HCT116 (cell line): Measurements from ENCODE around the gene ZNF800. TPM values are rescaled to one million over a fixed set of nuclear protein-coding genes. Genes with fewer than 3 reads are reported as not detected.

Experiments used
- ATAC-seq: fragments of 200-7000 bp; cut with Tn5 transposase; 2 replicates; pipeline ENCODE4 v1.9.1; 2020; ENCODE audit warnings: mild to moderate bottlenecking, moderate library complexity
- BruUV-seq: library from RNA; stranded (reverse); fragments of 400-500 nt; replicated peaks from 2 replicates; lab custom pipeline; 2021; lab: Mats Ljungman, UMichigan
- CTCF ChIA-PET: fragments of 300-600 bp; sonication (Branson Sonifier 250); formaldehyde crosslinking; loops from one replicate; lab custom pipeline; 2021; ENCODE audit warnings: antibody characterized with exemption; lab: Charles Lee
- POLR2A ChIA-PET: fragments of 300-600, 350-600 bp; sonication (Branson Sonifier 250); formaldehyde crosslinking; loops from one replicate; lab custom pipeline; 2021; ENCODE audit warnings: antibody characterized with exemption; lab: Charles Lee
- RAD21 ChIA-PET, 2 experiments: fragments of 300-600 bp; sonication (Branson Sonifier 250); formaldehyde crosslinking; loops; one replicate each; lab custom pipeline; 2023; ENCODE audit warnings: low total read pairs in 2 of 2; ENCODE audit not compliant: uncharacterized antibody in 2 of 2, unreplicated experiment in 2 of 2, low non-redundant PET in 1 of 2; lab: Charles Lee
- DNase-seq: peaks from one replicate; pipeline ENCODE4 v3.0.0-alpha.2; 2010; ENCODE audit warnings: low read depth, low spot score
- H2AFZ ChIP-seq: fragments of 200-600 bp; shearing (Covaris generic), sonication (generic); 2 replicates; pipeline ENCODE4 v1.6.1; 2017; ENCODE audit warnings: low read depth, mixed run types, mixed read lengths, antibody characterized with exemption, low read length; ENCODE audit not compliant: poor library complexity, severe bottlenecking
- H3K27ac ChIP-seq: 2 replicates; pipeline ENCODE4 v1.5.1; 2012; ENCODE audit warnings: low read depth, low read length
- H3K27me3 ChIP-seq: fragments of 200-600 bp; sonication (generic); 2 replicates; pipeline ENCODE4 v1.6.1; 2016; ENCODE audit warnings: mixed run types, low read length, mixed read lengths; ENCODE audit not compliant: insufficient read depth
- H3K36me3 ChIP-seq, 2 experiments: fragments of 200-500 bp in 1 of 2; fragments of 200-600 bp in 1 of 2; sonication (Bioruptor generic) in 1 of 2; sonication (generic) in 1 of 2; 2 replicates each; pipeline versions ENCODE4 v1.5.1 to v1.6.1; 2014 to 2016; ENCODE audit warnings: low read length in 2 of 2, inconsistent platforms in 1 of 2, mixed read lengths in 1 of 2, mixed run types in 1 of 2; ENCODE audit not compliant: insufficient read depth in 2 of 2, control insufficient read depth in 1 of 2
- H3K4me1 ChIP-seq, 2 experiments: fragments of 200-600 bp in 1 of 2; sonication (generic) in 1 of 2; 2 replicates each; pipeline versions ENCODE4 v1.5.1 to v1.6.1; 2012 to 2017; ENCODE audit warnings: low read length in 2 of 2, inconsistent platforms in 1 of 2, mild to moderate bottlenecking in 1 of 2, mixed read lengths in 1 of 2, mixed run types in 1 of 2, moderate library complexity in 1 of 2; ENCODE audit not compliant: insufficient read depth in 2 of 2, control insufficient read depth in 1 of 2
- H3K4me2 ChIP-seq: fragments of 200-600 bp; sonication (generic); 2 replicates; pipeline ENCODE4 v1.6.1; 2017; ENCODE audit warnings: mixed run types, low read length, mixed read lengths
- H3K4me3 ChIP-seq, 2 experiments: fragments of 200-600 bp in 1 of 2; sonication (generic) in 1 of 2; replicated peaks in 1 of 2; 2 replicates each; pipeline ENCODE4 v1.5.1; 2011 to 2016; ENCODE audit warnings: low read length in 2 of 2, control low read depth in 1 of 2, low read depth in 1 of 2, mild to moderate bottlenecking in 1 of 2, mixed read lengths in 1 of 2, mixed run types in 1 of 2
- H3K79me2 ChIP-seq: fragments of 200-600 bp; sonication (generic); 2 replicates; pipeline ENCODE4 v1.6.1; 2017; ENCODE audit warnings: mild to moderate bottlenecking, mixed run types, low read length, moderate library complexity, mixed read lengths; ENCODE audit not compliant: insufficient read depth
- H3K9ac ChIP-seq: fragments of 200-600 bp; sonication (generic); 2 replicates; pipeline ENCODE4 v1.6.1; 2016; ENCODE audit warnings: low read length, mixed read lengths
- H3K9me2 ChIP-seq: fragments of 200-600 bp; sonication (generic), shearing (Covaris generic); 2 replicates; pipeline ENCODE4 v1.6.1; 2017; ENCODE audit warnings: mixed run types, mild to moderate bottlenecking, moderate library complexity; ENCODE audit not compliant: insufficient read depth
- H3K9me3 ChIP-seq, 2 experiments: fragments of 200-500 bp in 1 of 2; fragments of 200-600 bp in 1 of 2; sonication (Bioruptor generic) in 1 of 2; sonication (generic) in 1 of 2; 2 replicates each; pipeline ENCODE4 v1.6.1; 2014 to 2017; ENCODE audit warnings: low read length in 2 of 2, mixed read lengths in 2 of 2, inconsistent platforms in 1 of 2, low read depth in 1 of 2, mild to moderate bottlenecking in 1 of 2, mixed run types in 1 of 2, moderate library complexity in 1 of 2; ENCODE audit not compliant: control insufficient read depth in 1 of 2, insufficient read depth in 1 of 2
- H4K20me1 ChIP-seq: fragments of 200-600 bp; sonication (generic), shearing (Covaris generic); 2 replicates; pipeline ENCODE4 v1.6.1; 2017; ENCODE audit warnings: mixed run types, mild to moderate bottlenecking, moderate library complexity; ENCODE audit not compliant: insufficient read depth
- CBX3 ChIP-seq: IDR thresholded peaks from 2 replicates; pipeline ENCODE4 v1.6.1; 2012; ENCODE audit warnings: low read depth
- CEBPB ChIP-seq: IDR thresholded peaks from 2 replicates; pipeline ENCODE4 v1.6.1; 2012; ENCODE audit warnings: low read depth
- EGR1 ChIP-seq: IDR thresholded peaks from 2 replicates; pipeline ENCODE4 v1.6.1; 2012; ENCODE audit warnings: low read depth
- ELF1 ChIP-seq: IDR thresholded peaks from 2 replicates; pipeline ENCODE4 v1.6.1; 2012; ENCODE audit warnings: low read depth, borderline replicate concordance
- EZH2 ChIP-seq: fragments of 200-600 bp; sonication (generic); IDR thresholded peaks from 2 replicates; pipeline ENCODE4 v1.6.1; 2017; ENCODE audit warnings: antibody characterized with exemption, mixed run types
- EZH2phosphoT487 ChIP-seq: fragments of 200-600 bp; IDR thresholded peaks from 2 replicates; pipeline ENCODE4 v1.6.1; 2018; ENCODE audit warnings: antibody characterized with exemption, borderline replicate concordance
- FOSL1 ChIP-seq: IDR thresholded peaks from 2 replicates; pipeline ENCODE4 v1.6.1; 2012; ENCODE audit warnings: low read depth
- POLR2A ChIP-seq: IDR thresholded peaks from 2 replicates; pipeline ENCODE4 v1.7.0; 2011; ENCODE audit warnings: borderline replicate concordance; ENCODE audit not compliant: insufficient read depth, insufficient read length; ENCODE audit errors: extremely low read depth
- SIN3A ChIP-seq: IDR thresholded peaks from 2 replicates; pipeline ENCODE4 v1.6.1; 2012; ENCODE audit warnings: low read depth
- SP1 ChIP-seq: IDR thresholded peaks from 2 replicates; pipeline ENCODE4 v1.6.1; 2012; ENCODE audit warnings: low read depth
- SRF ChIP-seq: IDR thresholded peaks from 2 replicates; pipeline ENCODE4 v1.6.1; 2012; ENCODE audit warnings: low read depth
- TCF7L2 ChIP-seq: IDR thresholded peaks from 2 replicates; pipeline ENCODE4 v1.7.0; 2011; ENCODE audit warnings: borderline replicate concordance, inconsistent platforms; ENCODE audit not compliant: insufficient read depth, insufficient read length; ENCODE audit errors: extremely low read depth
- ZNF274 ChIP-seq: fragments of 200-500 bp; sonication (Bioruptor generic); IDR thresholded peaks from 2 replicates; pipeline ENCODE4 v1.6.1; 2014; ENCODE audit warnings: mild to moderate bottlenecking, low read depth, low read length, inconsistent platforms
- intact Hi-C: fragments of 100-400 bp; cut with micrococcal nuclease; formaldehyde crosslinking; loops from 2 replicates; pipeline ENCODE4 v1.10.0; 2022
- total RNA-seq: library from RNA; stranded (reverse); gene quantifications from one replicate; pipeline ENCODE4 v1.2.1, GENCODE V29; 2021; ENCODE audit not compliant: unreplicated experiment
- TF ChIP-seq, protein P1 (sequence below), 3 experiments: fragments of 200-600 bp in 1 of 3; sonication (generic) in 1 of 3; IDR thresholded peaks in 2 of 3; conservative IDR thresholded peaks in 1 of 3; 2 replicates each; pipeline ENCODE4 v1.5.1; 2012 to 2017; ENCODE audit warnings: low read depth in 2 of 3, low read length in 2 of 3, antibody characterized with exemption in 1 of 3, borderline replicate concordance in 1 of 3, control low read depth in 1 of 3, mild to moderate bottlenecking in 1 of 3, mixed read lengths in 1 of 3, mixed run types in 1 of 3, moderate library complexity in 1 of 3; ENCODE audit not compliant: insufficient read depth in 1 of 3

ZNF800 gene
- total RNA-seq, 1 experiment from 2014 or later, result 30.9 TPM

DNA sequence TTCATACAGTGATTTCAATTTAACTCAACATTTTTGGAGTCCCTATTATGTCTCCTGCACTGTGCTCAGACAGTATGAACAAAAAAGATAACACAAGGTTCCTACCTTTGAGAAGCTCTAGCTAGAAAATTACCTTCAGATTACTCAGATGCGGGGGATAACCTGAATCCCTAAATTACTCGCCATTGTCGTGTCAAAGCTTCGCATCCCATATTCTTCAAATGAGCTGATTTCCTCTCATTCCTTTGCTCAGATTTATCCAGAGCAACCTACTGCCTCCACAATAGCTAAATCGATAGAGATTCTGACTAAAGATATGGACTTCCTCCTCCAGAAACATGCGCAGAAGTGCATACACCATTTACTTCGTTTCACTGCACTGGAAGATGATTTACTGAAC, 42.6 kb downstream of the ZNF800 start:
- RAD21 ChIA-PET, result no interaction called here
- Histone ChIP-seq H2AFZ (no peak overlapping the region), H3K4me1 (no peaks in the 10 kb centered on the region), H3K9me2 (no peaks in the 10 kb centered on the region), H3K9ac (no peak overlapping the region), H4K20me1 (no peaks in the 10 kb centered on the region), H3K4me2 (no peak overlapping the region), H3K79me2 (no peaks in the 10 kb centered on the region), H3K4me3 (no peak overlapping the region), H3K27me3 (no peaks in the 10 kb centered on the region), H3K27ac (no peak overlapping the region), H3K36me3 (no peaks in the 10 kb centered on the region), H3K9me3 (no peaks in the 10 kb centered on the region)
- intact Hi-C loops, result loop anchor here (10.0 kb wide), 1 partner anchor 65 kb away; no protein-coding TSS in a partner anchor
- DNase-seq, result no peak
- ATAC-seq, result no peak
- CTCF ChIA-PET, result interaction anchor here (1.2 kb wide), 1 partner anchor 46 kb away, joined by 3 read pairs; no protein-coding TSS in a partner anchor
- POLR2A ChIA-PET, result no interaction called here
- no TSS peak for BruUV-seq
- TF ChIP-seq SP1 (no peak), POLR2A (no peak), SRF (no peak), CEBPB (no peak), CBX3 (no peak), TCF7L2 (no peak), EZH2phosphoT487 (no peak), ZNF274 (no peak), SIN3A (no peak), EZH2 (no peak), FOSL1 (no peak), ELF1 (no peak), EGR1 (no peak)
- TF ChIP-seq, protein P1, sequence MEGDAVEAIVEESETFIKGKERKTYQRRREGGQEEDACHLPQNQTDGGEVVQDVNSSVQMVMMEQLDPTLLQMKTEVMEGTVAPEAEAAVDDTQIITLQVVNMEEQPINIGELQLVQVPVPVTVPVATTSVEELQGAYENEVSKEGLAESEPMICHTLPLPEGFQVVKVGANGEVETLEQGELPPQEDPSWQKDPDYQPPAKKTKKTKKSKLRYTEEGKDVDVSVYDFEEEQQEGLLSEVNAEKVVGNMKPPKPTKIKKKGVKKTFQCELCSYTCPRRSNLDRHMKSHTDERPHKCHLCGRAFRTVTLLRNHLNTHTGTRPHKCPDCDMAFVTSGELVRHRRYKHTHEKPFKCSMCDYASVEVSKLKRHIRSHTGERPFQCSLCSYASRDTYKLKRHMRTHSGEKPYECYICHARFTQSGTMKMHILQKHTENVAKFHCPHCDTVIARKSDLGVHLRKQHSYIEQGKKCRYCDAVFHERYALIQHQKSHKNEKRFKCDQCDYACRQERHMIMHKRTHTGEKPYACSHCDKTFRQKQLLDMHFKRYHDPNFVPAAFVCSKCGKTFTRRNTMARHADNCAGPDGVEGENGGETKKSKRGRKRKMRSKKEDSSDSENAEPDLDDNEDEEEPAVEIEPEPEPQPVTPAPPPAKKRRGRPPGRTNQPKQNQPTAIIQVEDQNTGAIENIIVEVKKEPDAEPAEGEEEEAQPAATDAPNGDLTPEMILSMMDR (IDR thresholded peaks at IDR 0.05 in 2 of 3, conservative IDR thresholded peaks at IDR 0.05 in 1 of 3; ENCODE audit: borderline replicate concordance in 1 of 3, insufficient read depth in 1 of 3, low read depth in 2 of 3, low read length in 2 of 3), result no peak
